Posterior vena cava (tissue), 2 donors: Measurements from ENCODE around the gene PDE4D. TPM values are rescaled to one million over a fixed set of nuclear protein-coding genes. Genes with fewer than 3 reads are reported as not detected.

ENCODE experiments used
- DNase-seq: peaks from one replicate; pipeline ENCODE4 v3.0.0-alpha.2; 2020; ENCODE audit warnings: low spot score
- intact Hi-C, 2 donors: fragments of 100-400 bp; cut with DNase I; formaldehyde crosslinking; loops; one replicate each; pipeline versions ENCODE4 v1.14.1 to v1.14.2; 2022 to 2023
- total RNA-seq, 2 donors: library from RNA; stranded (reverse); fragmentation: NEBNext Ultra II Directional; extraction: Animal tissue kit (Norgen Biotek cat#: 25700); gene quantifications; one replicate each; pipeline ENCODE4 v1.2.1, GENCODE V29; 2021
- donor health status: DM: yes; HTN: yes; CAD: no.
- donor health status: DM: yes; HTN: yes; CAD: no.

PDE4D gene
- total RNA-seq, 2 donors from 2014 or later, result 72.4 to 106 TPM

GRCh38 chr5:59041355-59041754, 852.2 kb downstream of the PDE4D start:
- no peak for DNase-seq
- intact Hi-C loops, result loop anchor here in 1 of 2 donors (10.0 kb wide), 1 partner anchor 1363 kb away; no protein-coding TSS in a partner anchor

GRCh38 chr5:59040804-59041201, 852.7 kb downstream of the PDE4D start:
- no peak for DNase-seq
- intact Hi-C loops, result loop anchor here in 1 of 2 donors (10.0 kb wide), 1 partner anchor 1364 kb away; no protein-coding TSS in a partner anchor

- no peak for DNase-seq
- intact Hi-C loops, result loop anchor here in 1 of 2 donors (10.0 kb wide), 1 partner anchor 1365 kb away; no protein-coding TSS in a partner anchor
Measured at GRCh38 chr5:59040024-59040803, 853.3 kb downstream of the PDE4D start.

- peak; percentile 97 for DNase-seq
- intact Hi-C loops, result loop anchor here (2.0 to 10.0 kb wide), 4 partner anchors 57 to 1365 kb away; no protein-coding TSS in a partner anchor
Measured at GRCh38 chr5:59039296-59040023, 854.1 kb downstream of the PDE4D start.

GRCh38 chr5:59038798-59039295, 854.7 kb downstream of the PDE4D start:
- DNase-seq, result peak; percentile 71
- intact Hi-C loops, result loop anchor here (2.0 to 10.0 kb wide), 3 partner anchors 58 to 136 kb away; no protein-coding TSS in a partner anchor

- DNase-seq, result no peak
- intact Hi-C loops, result loop anchor here (2.0 to 10.0 kb wide), 3 partner anchors 59 to 137 kb away; no protein-coding TSS in a partner anchor
Measured at GRCh38 chr5:59037941-59038797, 855.4 kb downstream of the PDE4D start.

- intact Hi-C loops, result loop anchor here in 1 of 2 donors (10.0 kb wide), 2 partner anchors 87 to 137 kb away; no protein-coding TSS in a partner anchor
- DNase-seq, result no peak
Measured at GRCh38 chr5:59037453-59037852, 856.1 kb downstream of the PDE4D start.

GRCh38 chr5:59037041-59037440, 856.5 kb downstream of the PDE4D start:
- DNase-seq, result no peak
- intact Hi-C loops, result loop anchor here in 1 of 2 donors (10.0 kb wide), 2 partner anchors 88 to 138 kb away; no protein-coding TSS in a partner anchor

- intact Hi-C loops, result loop anchor here in 1 of 2 donors (10.0 kb wide), 2 partner anchors 88 to 138 kb away; no protein-coding TSS in a partner anchor
- DNase-seq, result no peak
Measured at GRCh38 chr5:59036274-59036961, 857.1 kb downstream of the PDE4D start.

GRCh38 chr5:59035681-59036080, 857.8 kb downstream of the PDE4D start:
- DNase-seq, result no peak
- intact Hi-C loops, result loop anchor here in 1 of 2 donors (10.0 kb wide), 2 partner anchors 89 to 139 kb away; no protein-coding TSS in a partner anchor

- DNase-seq, result no peak
Measured at GRCh38 chr5:59034498-59035186, 858.9 kb downstream of the PDE4D start.

GRCh38 chr5:59027145-59027907, 866.2 kb downstream of the PDE4D start:
- DNase-seq, result no peak
- intact Hi-C loops, result no loop called here

More at GRCh38 chr5:59034498-59035186, 858.9 kb downstream of the PDE4D start:
- intact Hi-C loops, result loop anchor here in 1 of 2 donors (10.0 kb wide), 2 partner anchors 90 to 140 kb away; no protein-coding TSS in a partner anchor

GRCh38 chr5:59025734-59026133, 867.8 kb downstream of the PDE4D start:
- intact Hi-C loops, result no loop called here
- no peak for DNase-seq

GRCh38 chr5:59021837-59022514, 871.5 kb downstream of the PDE4D start:
- DNase-seq, result no peak
- intact Hi-C loops, result no loop called here

GRCh38 chr5:59021286-59021673, 872.2 kb downstream of the PDE4D start:
- no peak for DNase-seq
- intact Hi-C loops, result no loop called here

GRCh38 chr5:59020611-59021285, 872.8 kb downstream of the PDE4D start:
- intact Hi-C loops, result no loop called here
- DNase-seq, result no peak
